Chondrocyte (in vitro differentiated cells): ENCODE results near the gene C1QTNF6. TPM values are rescaled to one million over a fixed set of nuclear protein-coding genes. Genes with fewer than 3 reads are reported as not detected.

Experiments used
- DNase-seq: peaks from one replicate; pipeline ENCODE4 v3.0.0; 2021; ENCODE audit warnings: mixed read lengths, low spot score
- H3K27ac Mint-ChIP-seq: one replicate; pipeline ENCODE4 v1.8.0; 2021; ENCODE audit warnings: mild to moderate bottlenecking, moderate library complexity, mixed read lengths; ENCODE audit not compliant: unreplicated experiment
- H3K27me3 Mint-ChIP-seq: 2 replicates; pipeline ENCODE4 v1.8.0; 2021; ENCODE audit warnings: low read depth, mixed read lengths
- H3K36me3 Mint-ChIP-seq: 2 replicates; pipeline ENCODE4 v1.8.0; 2021; ENCODE audit warnings: low read depth, mixed read lengths
- H3K4me1 Mint-ChIP-seq: 2 replicates; pipeline ENCODE4 v1.8.0; 2021; ENCODE audit warnings: low read depth, mild to moderate bottlenecking, mixed read lengths
- H3K4me3 Mint-ChIP-seq: one replicate; pipeline ENCODE4 v1.8.0; 2021; ENCODE audit warnings: mild to moderate bottlenecking, moderate library complexity, mixed read lengths; ENCODE audit not compliant: unreplicated experiment
- H3K9me3 Mint-ChIP-seq: 2 replicates; pipeline ENCODE4 v1.8.0; 2021; ENCODE audit warnings: low read depth, mixed read lengths
- CTCF ChIP-seq: fragments of 200-600 bp; sonication (generic); IDR thresholded peaks from 2 replicates; pipeline ENCODE4 v1.5.0; 2021; ENCODE audit warnings: antibody characterized with exemption, mild to moderate bottlenecking, moderate library complexity
- total RNA-seq: library from RNA; stranded (reverse); gene quantifications from 3 replicates; pipeline ENCODE4 v1.2.1, GENCODE V29; 2021

Gene C1QTNF6
- total RNA-seq, 1 donor from 2014 or later: 11.3 TPM

DNA sequence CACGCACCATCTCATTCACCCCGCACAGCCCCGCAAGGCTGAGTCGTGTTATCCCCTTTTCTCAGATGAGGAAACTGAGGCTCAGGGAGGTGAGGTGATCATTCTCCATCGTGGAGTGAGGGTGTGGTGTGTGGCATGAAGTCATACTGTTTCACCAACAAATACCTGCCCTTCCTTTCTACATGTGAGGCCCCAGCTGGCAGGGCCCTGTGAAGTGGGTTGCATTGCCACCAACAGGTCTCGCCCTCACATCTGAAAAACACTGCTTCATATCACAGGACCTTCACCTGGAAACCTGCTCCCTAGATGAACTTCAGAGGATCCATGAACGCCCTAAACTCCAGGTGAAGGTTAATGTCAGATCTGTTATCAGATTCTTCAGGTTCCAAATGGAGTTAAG lies 19.9 kb upstream of the C1QTNF6 start:
- H3K27ac Mint-ChIP-seq: no peak overlapping the region
- peaks cover 10% of the 10 kb centered on the region for H3K4me1 Mint-ChIP-seq
- no peak for TF ChIP-seq CTCF
- H3K27me3 Mint-ChIP-seq: peaks cover 7% of the 10 kb centered on the region
- H3K9me3 Mint-ChIP-seq: no peaks in the 10 kb centered on the region
- H3K4me3 Mint-ChIP-seq: no peak overlapping the region
- no peak for DNase-seq
- H3K36me3 Mint-ChIP-seq: no peaks in the 10 kb centered on the region

- no peak for TF ChIP-seq CTCF
- H3K4me1 Mint-ChIP-seq: peaks cover 3% of the 10 kb centered on the region
- H3K27me3 Mint-ChIP-seq: peaks cover 6% of the 10 kb centered on the region
- H3K4me3 Mint-ChIP-seq: no peak overlapping the region
- peak; percentile 88 for DNase-seq
- no peaks in the 10 kb centered on the region for H3K36me3 Mint-ChIP-seq
- no peaks in the 10 kb centered on the region for H3K9me3 Mint-ChIP-seq
- no peak overlapping the region for H3K27ac Mint-ChIP-seq
Observed at GRCh38 chr22:37206841-37207821, 19.1 kb upstream of the C1QTNF6 start.

DNA sequence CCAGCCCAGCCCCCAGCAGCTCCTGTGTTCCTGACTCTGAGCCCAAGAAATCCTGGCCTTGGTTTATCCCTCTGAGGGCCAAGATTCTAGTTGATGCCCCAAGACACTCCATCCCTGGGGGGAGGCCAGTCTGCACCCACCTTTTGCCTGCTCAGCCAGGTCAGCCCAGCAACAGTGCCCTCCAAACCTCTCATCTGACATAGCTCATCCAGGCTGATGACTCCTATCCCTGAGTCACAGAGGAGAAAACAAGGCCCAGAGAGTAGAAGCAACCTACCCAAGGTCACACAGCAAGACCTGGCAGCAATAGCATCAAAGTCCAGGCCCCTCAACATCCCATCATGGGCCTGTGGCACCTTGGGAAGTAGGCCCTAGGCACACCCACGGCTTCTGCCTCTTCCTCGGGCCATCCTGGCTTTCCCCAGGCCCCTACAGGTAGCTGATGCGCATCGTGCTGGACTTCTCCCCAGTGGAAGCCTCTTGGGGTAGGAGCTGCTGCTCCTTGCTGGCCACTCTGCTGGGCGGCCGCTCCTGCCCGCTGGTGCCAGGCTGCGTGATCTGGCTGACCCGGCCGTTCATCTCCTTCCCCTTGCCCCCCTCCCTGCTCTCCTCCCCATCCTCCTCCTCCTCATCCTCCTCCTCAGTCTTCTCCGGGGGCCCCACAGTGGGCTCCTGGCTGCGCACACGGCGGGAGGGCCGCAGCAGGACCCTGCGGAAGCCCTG lies 18.2 kb upstream of the C1QTNF6 start:
- no peaks in the 10 kb centered on the region for H3K36me3 Mint-ChIP-seq
- H3K4me1 Mint-ChIP-seq: no peaks in the 10 kb centered on the region
- H3K27me3 Mint-ChIP-seq: peaks cover 5% of the 10 kb centered on the region
- no peak overlapping the region for H3K4me3 Mint-ChIP-seq
- no peaks in the 10 kb centered on the region for H3K9me3 Mint-ChIP-seq
- peak; percentile 66 for DNase-seq
- TF ChIP-seq CTCF: no peak
- H3K27ac Mint-ChIP-seq: no peak overlapping the region

DNA sequence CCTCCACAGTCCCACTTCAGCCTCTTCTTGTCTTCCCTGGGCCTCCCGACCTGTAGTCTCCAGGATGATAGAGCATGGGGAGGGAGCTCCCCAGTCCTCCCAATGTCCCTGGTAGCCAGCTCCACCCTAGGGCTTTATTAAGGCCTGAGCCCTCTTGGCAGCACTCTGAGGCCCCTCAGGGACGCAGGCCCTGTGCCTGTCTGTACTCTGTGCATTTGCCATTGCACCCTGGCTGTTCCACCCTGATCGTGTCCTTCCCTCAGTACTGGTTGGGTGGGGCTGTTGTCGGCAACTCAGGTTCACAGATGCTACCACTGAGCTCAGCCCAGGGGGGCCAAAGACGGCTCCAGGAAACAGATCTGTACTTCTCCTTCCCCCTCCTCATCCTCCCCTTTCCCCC lies 17.0 kb upstream of the C1QTNF6 start:
- Mint-ChIP-seq H3K4me1 (no peaks in the 10 kb centered on the region), H3K36me3 (no peaks in the 10 kb centered on the region), H3K27ac (no peak overlapping the region), H3K9me3 (no peaks in the 10 kb centered on the region), H3K27me3 (no peaks in the 10 kb centered on the region), H3K4me3 (no peak overlapping the region)
- no peak for DNase-seq
- no peak for TF ChIP-seq CTCF

GRCh38 chr22:37204045-37204655 lies 16.1 kb upstream of the C1QTNF6 start:
- H3K36me3 Mint-ChIP-seq: no peaks in the 10 kb centered on the region
- H3K27me3 Mint-ChIP-seq: no peaks in the 10 kb centered on the region
- no peaks in the 10 kb centered on the region for H3K9me3 Mint-ChIP-seq
- peak; percentile 54 for DNase-seq
- no peak for TF ChIP-seq CTCF
- H3K27ac Mint-ChIP-seq: no peak overlapping the region
- no peak overlapping the region for H3K4me3 Mint-ChIP-seq
- no peaks in the 10 kb centered on the region for H3K4me1 Mint-ChIP-seq
